Neuronal stem cell (in vitro differentiated cells): ENCODE measurements around the gene TTC29.
"Not testable (repeated sequence)": the region's sequence is repeated elsewhere in the genome, so short reads cannot be mapped to it uniquely, and the experiment has no call there.

ENCODE experiments used
- DNase-seq: peaks from one replicate; pipeline ENCODE4 v3.0.0-alpha.2; 2013; ENCODE audit warnings: low spot score
- H2AFZ ChIP-seq: one replicate; pipeline ENCODE4 v1.6.1; 2013; ENCODE audit warnings: mild to moderate bottlenecking, low read length, inconsistent platforms
- H2AK5ac ChIP-seq: 2 replicates; pipeline ENCODE4 v1.6.1; 2013; ENCODE audit warnings: low read depth, mild to moderate bottlenecking, inconsistent platforms, low read length, moderate library complexity, mixed read lengths
- H2BK120ac ChIP-seq: 2 replicates; pipeline ENCODE4 v1.6.1; 2013; ENCODE audit warnings: low read depth, mild to moderate bottlenecking, inconsistent platforms, low read length, moderate library complexity, mixed read lengths
- H2BK12ac ChIP-seq: one replicate; pipeline ENCODE4 v1.6.1; 2013; ENCODE audit warnings: low read length, inconsistent platforms
- H2BK15ac ChIP-seq: 2 replicates; pipeline ENCODE4 v1.6.1; 2013; ENCODE audit warnings: mild to moderate bottlenecking, low read length, inconsistent platforms, mixed read lengths
- H2BK5ac ChIP-seq: one replicate; pipeline ENCODE4 v1.6.1; 2013; ENCODE audit warnings: inconsistent platforms, mild to moderate bottlenecking, low read length, moderate library complexity
- H3K14ac ChIP-seq: one replicate; pipeline ENCODE4 v1.6.1; 2013; ENCODE audit warnings: low read length, inconsistent platforms
- H3K18ac ChIP-seq: 2 replicates; pipeline ENCODE4 v1.6.1; 2013; ENCODE audit warnings: low read length, inconsistent platforms
- H3K23ac ChIP-seq: 2 replicates; pipeline ENCODE4 v1.6.1; 2013; ENCODE audit warnings: low read depth, mild to moderate bottlenecking, mixed read lengths, low read length, inconsistent platforms; ENCODE audit not compliant: poor library complexity
- H3K27ac ChIP-seq: replicated peaks from 3 replicates; pipeline ENCODE4 v1.5.1; 2013; ENCODE audit warnings: low read length, inconsistent platforms
- H3K27me3 ChIP-seq, 3 experiments: 2 replicates each; pipeline ENCODE4 v1.6.1; 2013; ENCODE audit warnings: low read length in 3 of 3, mild to moderate bottlenecking in 2 of 3, inconsistent platforms in 1 of 3, low read depth in 1 of 3, mixed read lengths in 1 of 3, moderate library complexity in 1 of 3; ENCODE audit not compliant: control insufficient read depth in 3 of 3, insufficient read depth in 3 of 3
- H3K36me3 ChIP-seq, 2 donors: replicated peaks in 1 of 2; 2 replicates each; pipeline ENCODE4 v1.6.1; 2013; ENCODE audit warnings: low read length in 2 of 2; ENCODE audit not compliant: control insufficient read depth in 2 of 2, insufficient read depth in 2 of 2
- H3K4ac ChIP-seq: 2 replicates; pipeline ENCODE4 v1.6.1; 2013; ENCODE audit warnings: inconsistent platforms, mild to moderate bottlenecking, low read length, moderate library complexity
- H3K4me1 ChIP-seq, 2 donors: 1 replicate in 1 of 2; 2 replicates in 1 of 2; pipeline ENCODE4 v1.6.1; 2013; ENCODE audit warnings: low read length in 2 of 2, low read depth in 1 of 2; ENCODE audit not compliant: control insufficient read depth in 2 of 2, insufficient read depth in 1 of 2
- H3K4me2 ChIP-seq: one replicate; pipeline ENCODE4 v1.6.1; 2013; ENCODE audit warnings: mild to moderate bottlenecking, low read length, inconsistent platforms; ENCODE audit not compliant: insufficient read depth, poor library complexity, severe bottlenecking
- H3K4me3 ChIP-seq, 2 donors: 2 replicates each; pipeline ENCODE4 v1.5.1; 2013; ENCODE audit warnings: low read length in 2 of 2, mild to moderate bottlenecking in 2 of 2, inconsistent platforms in 1 of 2, moderate library complexity in 1 of 2
- H3K79me1 ChIP-seq: one replicate; pipeline ENCODE4 v1.6.1; 2013; ENCODE audit warnings: low read depth, mild to moderate bottlenecking, inconsistent platforms, low read length, moderate library complexity
- H3K9ac ChIP-seq: one replicate; pipeline ENCODE4 v1.6.1; 2013; ENCODE audit warnings: mild to moderate bottlenecking, low read depth, low read length, inconsistent platforms; ENCODE audit not compliant: poor library complexity
- H3K9me3 ChIP-seq, 2 donors: replicated peaks in 1 of 2; 2 replicates each; pipeline versions ENCODE3 to v1.6.1; 2013; ENCODE audit warnings: low read length in 2 of 2, mild to moderate bottlenecking in 2 of 2, inconsistent platforms in 1 of 2, low read depth in 1 of 2, mixed read lengths in 1 of 2, moderate library complexity in 1 of 2; ENCODE audit not compliant: control insufficient read depth in 2 of 2, insufficient read depth in 1 of 2
- H4K8ac ChIP-seq: one replicate; pipeline ENCODE4 v1.6.1; 2013; ENCODE audit warnings: low read depth, mild to moderate bottlenecking, inconsistent platforms, low read length, moderate library complexity
- H4K91ac ChIP-seq: one replicate; pipeline ENCODE4 v1.6.1; 2013; ENCODE audit warnings: low read length, low read depth, mild to moderate bottlenecking, inconsistent platforms; ENCODE audit not compliant: poor library complexity
- WGBS, 2 donors: extraction: QIAGEN DNeasy Blood & Tissue Kit; methylation state at CpG; one replicate each; pipeline ENCODE4 v1.1.7; 2013; ENCODE audit warnings: missing lambda C conversion rate in 2 of 2, mixed read lengths in 1 of 2; ENCODE audit not compliant: insufficient read length in 2 of 2, insufficient replicate concordance in 1 of 2; ENCODE audit errors: extremely low coverage in 2 of 2; 5-methylcytosine and 5-hydroxymethylcytosine counted together

Gene TTC29

DNA sequence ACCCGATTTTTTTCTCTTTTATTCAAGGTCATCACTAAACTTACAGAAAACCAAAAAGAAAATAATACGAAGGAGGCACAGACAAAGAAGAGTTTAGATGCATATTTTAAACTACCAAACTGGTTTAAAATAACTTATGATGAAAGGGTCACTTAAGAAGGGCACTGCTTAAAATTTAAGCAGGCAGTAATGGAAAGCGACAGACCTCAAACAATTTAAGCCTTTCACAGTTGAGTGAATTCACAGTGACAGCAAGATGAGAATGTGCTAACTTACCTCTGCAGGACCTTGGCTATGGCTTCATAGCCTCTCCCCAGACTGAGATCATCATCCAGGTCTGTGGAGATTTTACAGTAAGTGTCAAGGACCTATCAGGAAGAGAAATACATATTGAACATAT, 112.1 kb downstream of the TTC29 start:
- H2BK120ac ChIP-seq = no peak overlapping the region
- no peaks in the 10 kb centered on the region for H3K27me3 ChIP-seq
- no peaks in the 10 kb centered on the region for H3K9me3 ChIP-seq
- no peak overlapping the region for H3K4ac ChIP-seq
- H3K14ac ChIP-seq = no peak overlapping the region
- no peak overlapping the region for H3K23ac ChIP-seq
- no peak overlapping the region for H3K9ac ChIP-seq
- H4K91ac ChIP-seq = no peak overlapping the region
- H2BK5ac ChIP-seq = no peak overlapping the region
- no peak overlapping the region for H2BK15ac ChIP-seq
- H2AFZ ChIP-seq = no peak overlapping the region
- H3K4me1 ChIP-seq = no peaks in the 10 kb centered on the region
- no peak overlapping the region for H3K27ac ChIP-seq
- H2AK5ac ChIP-seq = no peak overlapping the region
- no peak overlapping the region for H3K4me2 ChIP-seq
- H2BK12ac ChIP-seq = no peak overlapping the region
- H4K8ac ChIP-seq = no peak overlapping the region
- no peak for DNase-seq
- H3K4me3 ChIP-seq = no peak overlapping the region
- no CpG with 5 or more reads among the region's 3 CpGs for WGBS, 2 donors
- no peaks in the 10 kb centered on the region for H3K79me1 ChIP-seq
- H3K18ac ChIP-seq = no peak overlapping the region
- H3K36me3 ChIP-seq = no peaks in the 10 kb centered on the region

DNA sequence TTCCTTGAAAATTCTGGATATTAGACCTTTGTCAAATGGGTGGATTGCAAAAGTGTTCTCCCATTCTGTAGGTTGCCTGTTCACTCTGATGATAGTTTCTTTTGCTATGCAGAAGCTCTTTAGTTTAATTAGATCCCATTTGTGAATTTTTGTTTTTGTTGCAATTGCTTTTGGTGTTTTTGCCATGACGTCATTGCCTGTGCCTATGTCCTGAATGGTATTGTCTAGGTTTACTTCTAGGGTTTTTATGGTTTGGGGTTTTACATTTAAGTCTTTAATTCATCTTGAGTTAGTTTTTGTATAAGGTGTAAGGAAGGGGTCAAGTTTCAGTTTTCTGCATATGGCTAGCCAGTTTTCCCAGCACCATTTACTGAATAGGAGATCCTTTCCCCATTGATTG, 122.7 kb downstream of the TTC29 start:
- H4K91ac ChIP-seq, H3K9me3 ChIP-seq, H3K27me3 ChIP-seq, H3K23ac ChIP-seq, H2BK5ac ChIP-seq, H3K4me3 ChIP-seq, H2BK120ac ChIP-seq, H4K8ac ChIP-seq, H2AFZ ChIP-seq, DNase-seq, H3K14ac ChIP-seq, H3K4me2 ChIP-seq, H3K4me1 ChIP-seq, H3K36me3 ChIP-seq, H2BK15ac ChIP-seq, H3K9ac ChIP-seq, H3K18ac ChIP-seq, H3K27ac ChIP-seq, H2AK5ac ChIP-seq, H3K4ac ChIP-seq, H2BK12ac ChIP-seq, H3K79me1 ChIP-seq: not testable (repeated sequence)
- no CpG with 5 or more reads among the region's 1 CpG for WGBS, 2 donors

DNA sequence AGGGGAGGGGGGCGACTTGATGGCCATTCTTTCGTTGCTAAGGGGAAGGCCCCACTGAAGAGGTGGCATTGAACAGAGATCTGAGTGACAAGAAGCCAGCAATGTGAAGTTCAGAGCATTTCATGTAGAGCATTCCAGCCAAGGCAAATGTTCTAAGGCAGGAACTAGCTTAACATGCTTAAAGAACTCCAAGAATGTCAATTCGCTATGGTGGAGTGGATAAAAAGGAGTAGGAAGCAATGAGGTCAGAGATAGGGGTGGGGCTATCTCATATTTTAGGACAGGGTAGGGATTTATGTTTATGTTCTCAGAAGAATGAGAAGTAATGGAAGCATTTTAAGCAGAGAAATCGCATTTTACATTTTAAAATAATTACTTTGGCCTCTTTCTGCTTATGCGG, 130.9 kb downstream of the TTC29 start:
- no peak overlapping the region for H2BK12ac ChIP-seq
- no peaks in the 10 kb centered on the region for H3K27me3 ChIP-seq
- H4K91ac ChIP-seq = no peak overlapping the region
- H2BK5ac ChIP-seq = no peak overlapping the region
- H2AFZ ChIP-seq = no peak overlapping the region
- H3K79me1 ChIP-seq = no peaks in the 10 kb centered on the region
- H3K4me3 ChIP-seq = no peak overlapping the region
- no peak overlapping the region for H3K27ac ChIP-seq
- no peak overlapping the region for H3K4me2 ChIP-seq
- no peaks in the 10 kb centered on the region for H3K36me3 ChIP-seq
- H3K23ac ChIP-seq = no peak overlapping the region
- H2AK5ac ChIP-seq = no peak overlapping the region
- H3K9ac ChIP-seq = no peak overlapping the region
- peaks cover 0 to 2% of the 10 kb centered on the region in 2 donors for H3K4me1 ChIP-seq
- H3K18ac ChIP-seq = no peak overlapping the region
- no CpG with 5 or more reads among the region's 5 CpGs for WGBS, 2 donors
- no peak overlapping the region for H2BK15ac ChIP-seq
- no peak for DNase-seq
- no peak overlapping the region for H2BK120ac ChIP-seq
- H4K8ac ChIP-seq = no peak overlapping the region
- H3K9me3 ChIP-seq = peaks cover 0 to 2% of the 10 kb centered on the region in 2 donors
- H3K14ac ChIP-seq = no peak overlapping the region
- H3K4ac ChIP-seq = no peak overlapping the region

DNA sequence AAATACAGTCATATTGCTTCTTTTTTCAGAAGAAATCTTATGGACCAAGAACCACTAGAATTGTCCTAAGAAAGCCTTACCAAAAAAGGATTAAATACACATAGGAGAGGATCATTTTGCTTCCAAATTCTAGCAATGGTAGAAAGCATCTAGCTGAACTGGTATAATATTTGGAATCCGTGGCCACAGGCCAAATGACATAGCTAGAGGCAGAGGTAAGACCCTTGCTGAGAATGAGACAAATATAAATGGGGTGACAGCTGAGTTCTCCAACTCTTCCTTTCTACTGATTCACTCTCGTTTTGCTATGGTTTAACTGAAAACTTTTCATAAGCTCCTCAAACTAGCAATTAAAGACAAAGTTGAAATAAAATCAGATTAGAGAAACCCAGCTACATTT, 150.0 kb downstream of the TTC29 start:
- H3K27ac ChIP-seq = no peak overlapping the region
- H3K4me1 ChIP-seq = no peaks in the 10 kb centered on the region
- H3K9me3 ChIP-seq = no peaks in the 10 kb centered on the region
- no peak overlapping the region for H2BK15ac ChIP-seq
- H2AK5ac ChIP-seq = no peak overlapping the region
- H3K18ac ChIP-seq = no peak overlapping the region
- H2BK5ac ChIP-seq = no peak overlapping the region
- H3K4me2 ChIP-seq = no peak overlapping the region
- H3K23ac ChIP-seq = no peak overlapping the region
- no peak overlapping the region for H3K14ac ChIP-seq
- H2BK120ac ChIP-seq = no peak overlapping the region
- no peaks in the 10 kb centered on the region for H3K79me1 ChIP-seq
- no peak overlapping the region for H2AFZ ChIP-seq
- no peak overlapping the region for H3K4ac ChIP-seq
- H4K91ac ChIP-seq = no peak overlapping the region
- DNase-seq = no peak
- H2BK12ac ChIP-seq = no peak overlapping the region
- H3K27me3 ChIP-seq = no peaks in the 10 kb centered on the region
- no peak overlapping the region for H3K4me3 ChIP-seq
- no peak overlapping the region for H4K8ac ChIP-seq
- no peak overlapping the region for H3K9ac ChIP-seq
- no peaks in the 10 kb centered on the region for H3K36me3 ChIP-seq
- WGBS, 2 donors = no CpG with 5 or more reads among the region's 2 CpGs
